ENCODE data around the gene POMZP3.
"Not testable (repeated sequence)": the region's sequence is repeated elsewhere in the genome, so short reads cannot be mapped to it uniquely, and the experiment has no call there.

- TF ChIP-seq TAF1 (conservative IDR thresholded peaks at IDR 0.05); GABPA (IDR thresholded peaks at IDR 0.05 in 1 of 2, conservative IDR thresholded peaks at IDR 0.05 in 1 of 2); YY1 (IDR thresholded peaks at IDR 0.05); SP1 (IDR thresholded peaks at IDR 0.05); FOXA1 (IDR thresholded peaks at IDR 0.05); RAD21 (IDR thresholded peaks at IDR 0.05); FOXA2 (IDR thresholded peaks at IDR 0.05); HNF4G (IDR thresholded peaks at IDR 0.05): not testable (repeated sequence)
- TF ChIP-seq, protein P1, sequence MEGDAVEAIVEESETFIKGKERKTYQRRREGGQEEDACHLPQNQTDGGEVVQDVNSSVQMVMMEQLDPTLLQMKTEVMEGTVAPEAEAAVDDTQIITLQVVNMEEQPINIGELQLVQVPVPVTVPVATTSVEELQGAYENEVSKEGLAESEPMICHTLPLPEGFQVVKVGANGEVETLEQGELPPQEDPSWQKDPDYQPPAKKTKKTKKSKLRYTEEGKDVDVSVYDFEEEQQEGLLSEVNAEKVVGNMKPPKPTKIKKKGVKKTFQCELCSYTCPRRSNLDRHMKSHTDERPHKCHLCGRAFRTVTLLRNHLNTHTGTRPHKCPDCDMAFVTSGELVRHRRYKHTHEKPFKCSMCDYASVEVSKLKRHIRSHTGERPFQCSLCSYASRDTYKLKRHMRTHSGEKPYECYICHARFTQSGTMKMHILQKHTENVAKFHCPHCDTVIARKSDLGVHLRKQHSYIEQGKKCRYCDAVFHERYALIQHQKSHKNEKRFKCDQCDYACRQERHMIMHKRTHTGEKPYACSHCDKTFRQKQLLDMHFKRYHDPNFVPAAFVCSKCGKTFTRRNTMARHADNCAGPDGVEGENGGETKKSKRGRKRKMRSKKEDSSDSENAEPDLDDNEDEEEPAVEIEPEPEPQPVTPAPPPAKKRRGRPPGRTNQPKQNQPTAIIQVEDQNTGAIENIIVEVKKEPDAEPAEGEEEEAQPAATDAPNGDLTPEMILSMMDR (IDR thresholded peaks at IDR 0.05; ENCODE audit: low read depth, low read length, missing input control), result not testable (repeated sequence)
- TF ChIP-seq, protein P2, sequence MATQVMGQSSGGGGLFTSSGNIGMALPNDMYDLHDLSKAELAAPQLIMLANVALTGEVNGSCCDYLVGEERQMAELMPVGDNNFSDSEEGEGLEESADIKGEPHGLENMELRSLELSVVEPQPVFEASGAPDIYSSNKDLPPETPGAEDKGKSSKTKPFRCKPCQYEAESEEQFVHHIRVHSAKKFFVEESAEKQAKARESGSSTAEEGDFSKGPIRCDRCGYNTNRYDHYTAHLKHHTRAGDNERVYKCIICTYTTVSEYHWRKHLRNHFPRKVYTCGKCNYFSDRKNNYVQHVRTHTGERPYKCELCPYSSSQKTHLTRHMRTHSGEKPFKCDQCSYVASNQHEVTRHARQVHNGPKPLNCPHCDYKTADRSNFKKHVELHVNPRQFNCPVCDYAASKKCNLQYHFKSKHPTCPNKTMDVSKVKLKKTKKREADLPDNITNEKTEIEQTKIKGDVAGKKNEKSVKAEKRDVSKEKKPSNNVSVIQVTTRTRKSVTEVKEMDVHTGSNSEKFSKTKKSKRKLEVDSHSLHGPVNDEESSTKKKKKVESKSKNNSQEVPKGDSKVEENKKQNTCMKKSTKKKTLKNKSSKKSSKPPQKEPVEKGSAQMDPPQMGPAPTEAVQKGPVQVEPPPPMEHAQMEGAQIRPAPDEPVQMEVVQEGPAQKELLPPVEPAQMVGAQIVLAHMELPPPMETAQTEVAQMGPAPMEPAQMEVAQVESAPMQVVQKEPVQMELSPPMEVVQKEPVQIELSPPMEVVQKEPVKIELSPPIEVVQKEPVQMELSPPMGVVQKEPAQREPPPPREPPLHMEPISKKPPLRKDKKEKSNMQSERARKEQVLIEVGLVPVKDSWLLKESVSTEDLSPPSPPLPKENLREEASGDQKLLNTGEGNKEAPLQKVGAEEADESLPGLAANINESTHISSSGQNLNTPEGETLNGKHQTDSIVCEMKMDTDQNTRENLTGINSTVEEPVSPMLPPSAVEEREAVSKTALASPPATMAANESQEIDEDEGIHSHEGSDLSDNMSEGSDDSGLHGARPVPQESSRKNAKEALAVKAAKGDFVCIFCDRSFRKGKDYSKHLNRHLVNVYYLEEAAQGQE (IDR thresholded peaks at IDR 0.05), result not testable (repeated sequence)
- TF ChIP-seq, protein P3, sequence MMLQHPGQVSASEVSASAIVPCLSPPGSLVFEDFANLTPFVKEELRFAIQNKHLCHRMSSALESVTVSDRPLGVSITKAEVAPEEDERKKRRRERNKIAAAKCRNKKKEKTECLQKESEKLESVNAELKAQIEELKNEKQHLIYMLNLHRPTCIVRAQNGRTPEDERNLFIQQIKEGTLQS (IDR thresholded peaks at IDR 0.05), result not testable (repeated sequence)
Observed at GRCh38 chr7:76659212-76659611, 32.1 kb upstream of the POMZP3 start.
